Fibroblast of upper back skin (primary cell): ENCODE measurements around the gene FAM222A.
"Not testable (repeated sequence)": the region's sequence is repeated elsewhere in the genome, so short reads cannot be mapped to it uniquely, and the experiment has no call there.

Source experiments
- DNase-seq: peaks from one replicate; pipeline ENCODE4 v3.0.0-alpha.2; 2013

The FAM222A gene

DNA sequence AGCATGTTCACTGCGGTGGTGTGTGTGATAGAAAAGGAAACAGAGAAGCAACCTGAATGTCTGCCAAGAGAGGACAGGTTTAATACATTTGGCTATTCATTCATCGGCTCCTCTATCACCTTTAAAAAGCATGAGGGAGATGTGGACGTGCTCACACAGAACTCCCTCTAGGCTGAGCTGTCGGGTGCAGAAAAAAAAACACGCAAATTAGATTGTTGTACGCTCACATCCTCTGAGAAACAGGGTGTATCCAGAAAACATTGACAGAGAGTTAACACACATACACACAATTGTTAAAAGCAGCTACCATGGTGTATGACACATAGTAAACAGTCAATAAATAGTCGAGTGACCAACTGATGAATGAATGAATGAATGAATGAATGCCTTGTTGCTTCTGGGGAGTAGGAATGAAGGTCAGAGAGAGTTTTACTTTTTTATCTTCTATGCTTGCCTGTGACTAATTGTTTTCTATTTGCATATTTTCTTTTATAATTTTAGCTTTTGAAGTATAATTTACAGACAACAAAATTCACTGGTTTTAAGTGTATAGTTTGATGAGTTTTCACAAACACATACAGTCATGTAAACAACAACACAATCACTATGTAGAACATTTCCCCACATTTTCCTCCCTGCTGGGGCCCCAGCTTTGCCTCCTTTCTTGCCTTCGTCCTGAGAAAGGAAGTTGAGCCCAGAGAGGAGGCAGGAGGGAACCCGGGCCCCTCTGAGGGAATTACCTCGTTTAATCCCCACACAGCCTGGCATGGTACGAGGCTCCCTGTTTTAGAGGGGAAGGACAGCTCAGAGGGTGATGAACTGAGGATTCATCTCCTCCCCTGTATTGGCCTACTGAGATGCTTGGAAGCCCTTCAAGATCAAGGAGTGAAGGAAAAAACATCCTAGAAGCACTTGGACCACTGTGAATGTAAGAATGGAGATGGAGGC, 19.7 kb upstream of the FAM222A start:
- DNase-seq, result no peak

- not testable (repeated sequence) for DNase-seq
Measured at GRCh38 chr12:109694629-109695028, 19.0 kb upstream of the FAM222A start.

DNA sequence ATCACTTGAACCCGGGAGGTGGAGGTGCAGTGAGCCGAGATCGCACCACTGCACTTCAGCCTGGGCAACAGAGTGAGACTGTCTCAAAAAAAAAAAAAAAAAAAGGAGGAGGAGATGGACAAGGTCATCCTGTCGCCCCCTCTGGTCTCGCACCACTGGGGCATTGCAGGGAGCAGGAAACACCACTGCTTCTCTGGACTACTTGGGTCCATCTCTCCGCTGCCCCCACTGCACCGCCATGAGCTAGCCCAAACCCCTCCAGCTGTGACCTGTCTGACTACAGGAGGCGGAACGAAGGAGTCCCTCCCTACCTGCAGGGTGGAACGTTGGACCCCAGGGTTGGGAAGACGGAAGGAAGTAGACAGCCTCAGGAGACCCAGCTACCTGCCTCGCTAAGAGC, 18.2 kb upstream of the FAM222A start:
- DNase-seq, result no peak

GRCh38 chr12:109695961-109696461, 17.6 kb upstream of the FAM222A start:
- no peak for DNase-seq

GRCh38 chr12:109696485-109697269, 16.9 kb upstream of the FAM222A start:
- no peak for DNase-seq

DNA sequence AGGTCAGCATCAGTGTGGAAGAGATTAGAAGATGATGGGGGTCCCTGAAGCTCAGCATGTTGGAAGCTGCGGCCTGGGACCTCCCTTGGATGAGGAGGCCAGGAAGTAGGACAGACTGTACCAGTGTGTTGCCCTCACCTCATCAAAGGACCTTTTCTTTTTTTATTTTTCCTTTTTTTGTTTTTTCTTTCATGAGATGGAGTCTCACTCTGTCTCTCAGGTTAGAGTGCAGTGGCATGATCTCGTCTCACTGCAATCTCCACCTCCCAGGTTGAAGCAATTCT, 16.4 kb upstream of the FAM222A start:
- no peak for DNase-seq

DNA sequence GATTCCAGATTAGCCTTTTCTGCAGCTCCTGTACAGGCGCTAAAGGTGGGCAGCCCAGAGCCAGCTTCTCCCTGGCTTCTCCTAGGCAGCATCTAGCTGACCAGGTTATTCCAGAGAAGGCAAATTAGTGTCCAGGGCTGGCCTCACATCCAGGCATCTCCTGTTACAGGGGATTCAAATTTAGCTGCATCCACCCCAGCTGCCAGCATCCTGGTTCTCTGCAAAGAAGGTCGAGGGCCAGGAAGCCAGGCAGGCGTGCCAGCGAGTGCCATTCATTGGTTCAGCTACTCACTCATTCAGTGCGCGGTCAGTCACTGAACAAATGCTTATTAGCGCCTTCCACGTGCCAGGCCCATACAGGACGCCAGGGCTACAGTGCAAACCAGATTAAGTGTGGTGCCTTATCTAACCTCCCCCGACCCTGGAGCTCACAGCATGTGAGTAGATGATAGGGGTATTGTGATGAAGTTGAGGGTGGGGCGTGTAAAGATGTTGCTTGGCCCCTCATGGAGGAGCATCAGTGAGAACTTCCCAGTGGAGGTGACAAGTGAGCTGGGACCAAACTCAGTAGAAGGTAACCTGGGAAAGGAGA, 15.7 kb upstream of the FAM222A start:
- DNase-seq, result no peak

DNA sequence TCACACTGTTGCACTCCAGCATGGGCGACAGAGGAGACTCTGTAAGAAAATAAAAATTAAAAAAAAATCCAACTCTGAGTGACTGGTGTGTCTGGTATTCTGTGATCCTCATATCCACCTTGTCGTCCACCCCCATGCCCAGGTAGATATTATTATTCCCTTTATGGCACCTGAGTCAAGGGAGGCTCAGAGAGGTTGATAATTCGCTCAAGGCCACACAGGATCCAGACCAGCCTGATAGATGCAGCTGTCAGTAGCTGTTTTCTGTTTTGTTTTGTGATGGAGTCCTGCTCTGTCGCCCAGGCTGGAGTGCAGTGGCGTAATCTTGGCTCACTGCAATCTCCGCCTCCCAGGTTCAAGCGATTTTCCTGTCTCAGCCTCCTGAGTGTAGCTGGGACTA, 14.8 kb upstream of the FAM222A start:
- no peak for DNase-seq

DNA sequence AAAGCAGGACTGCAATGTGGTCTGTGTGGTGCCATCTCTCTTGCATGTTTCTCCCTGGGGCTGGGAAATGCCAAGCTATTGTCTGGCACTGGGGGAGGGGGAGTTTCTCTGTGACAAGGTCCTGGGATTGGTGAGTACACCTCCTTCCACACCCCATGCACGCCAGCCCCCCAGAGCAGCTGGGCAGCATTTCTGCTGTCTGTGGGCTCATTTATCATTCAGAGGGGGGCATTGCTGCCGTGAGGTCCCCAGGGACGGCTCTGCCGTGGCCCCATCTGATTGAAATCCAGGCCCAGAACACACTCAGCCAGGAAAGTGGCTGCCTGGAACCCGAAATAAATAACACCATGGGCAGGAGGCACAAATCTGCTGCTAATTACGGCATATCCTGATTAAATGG, 12.6 kb upstream of the FAM222A start:
- DNase-seq, result no peak

GRCh38 chr12:109702111-109702841, 11.3 kb upstream of the FAM222A start:
- DNase-seq, result no peak

DNA sequence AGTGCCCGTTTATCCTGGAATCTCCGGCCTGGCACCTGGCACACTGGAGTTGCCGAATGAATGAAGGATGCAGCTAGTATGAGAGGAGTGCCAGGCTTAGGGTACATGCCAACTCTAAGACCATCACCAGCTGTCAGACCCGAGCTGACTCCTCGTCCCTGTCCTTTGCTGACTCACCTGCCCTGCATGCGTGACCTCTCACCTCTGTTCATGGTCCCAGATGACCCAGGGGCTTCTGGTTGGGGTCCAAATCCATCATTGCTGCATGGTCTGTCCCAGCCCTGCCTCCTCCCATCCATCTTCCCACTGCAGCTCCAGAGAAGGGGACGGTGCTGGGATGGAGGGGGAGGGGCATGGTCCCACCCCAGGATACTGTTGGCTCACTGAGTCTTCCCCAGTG, 9.9 kb upstream of the FAM222A start:
- no peak for DNase-seq

GRCh38 chr12:109704371-109705098, 9.1 kb upstream of the FAM222A start:
- no peak for DNase-seq

DNA sequence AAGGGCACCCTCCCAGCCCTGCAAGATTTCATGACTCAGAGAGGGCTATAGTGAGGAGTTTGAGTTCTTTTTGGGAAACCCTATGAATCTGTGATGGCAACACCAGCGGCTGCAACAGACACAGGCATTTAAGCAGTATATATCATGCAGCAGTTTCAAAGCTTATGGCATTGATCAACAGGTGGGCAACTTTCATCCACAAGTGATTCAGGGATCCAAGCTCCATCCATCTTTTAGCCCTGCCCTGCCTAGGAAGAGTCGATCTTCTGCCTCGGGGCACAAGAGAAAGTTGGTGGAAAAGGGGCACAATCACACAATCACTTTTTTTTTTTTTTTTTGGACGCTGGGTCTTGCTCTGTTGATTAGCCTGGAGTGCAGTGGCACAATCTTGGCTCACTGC, 8.3 kb upstream of the FAM222A start:
- no peak for DNase-seq

DNA sequence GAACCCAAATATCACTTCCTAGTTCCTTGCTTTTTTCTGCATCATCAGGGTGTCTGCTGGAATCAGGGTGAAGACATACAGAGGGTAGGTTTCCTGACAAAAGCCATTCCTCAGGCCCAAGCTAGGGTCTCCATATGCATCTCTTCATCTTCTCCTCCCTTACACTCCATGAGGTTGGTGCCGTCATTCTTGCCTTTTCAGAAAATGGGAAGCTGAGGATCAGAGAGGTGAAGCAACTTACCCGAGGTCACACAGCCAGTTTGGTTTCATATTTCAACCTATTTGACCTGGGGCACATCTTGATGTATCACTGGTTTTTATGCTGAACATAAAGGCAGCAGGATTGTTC, 7.3 kb upstream of the FAM222A start:
- no peak for DNase-seq

- no peak for DNase-seq
Measured at GRCh38 chr12:109706747-109707469, 6.7 kb upstream of the FAM222A start.

GRCh38 chr12:109707470-109707821, 6.2 kb upstream of the FAM222A start:
- no peak for DNase-seq

GRCh38 chr12:109708939-109709338, 4.7 kb upstream of the FAM222A start:
- DNase-seq, result no peak

DNA sequence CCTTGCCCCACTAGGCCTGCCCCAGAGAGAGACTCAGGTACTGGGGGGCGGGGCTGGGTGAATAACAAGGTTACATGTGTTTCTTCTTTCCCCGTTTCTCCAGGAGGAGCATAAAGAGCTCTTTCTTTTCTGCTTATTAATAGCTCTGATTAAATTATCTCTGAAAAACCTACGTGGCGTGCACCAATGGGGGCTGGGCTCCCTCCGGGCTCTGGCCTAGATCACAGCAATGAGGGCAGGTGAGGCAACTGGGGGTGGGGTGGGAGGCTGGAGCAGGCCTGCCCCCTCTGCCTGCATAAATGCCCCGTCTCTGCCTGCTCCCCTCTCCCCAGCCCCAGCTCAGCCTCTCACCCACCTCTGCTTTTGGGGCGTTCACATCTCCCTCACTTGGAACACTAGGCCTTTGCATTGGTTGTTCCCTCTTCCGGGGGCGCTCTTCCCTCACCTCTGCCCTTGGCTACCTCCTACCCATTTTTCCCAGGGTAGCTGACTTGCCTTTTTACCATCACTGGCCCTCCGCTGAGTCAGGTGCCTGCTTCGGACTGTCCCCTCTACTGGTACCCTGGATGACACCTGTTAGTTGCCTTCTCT, 4.1 kb upstream of the FAM222A start:
- no peak for DNase-seq

DNA sequence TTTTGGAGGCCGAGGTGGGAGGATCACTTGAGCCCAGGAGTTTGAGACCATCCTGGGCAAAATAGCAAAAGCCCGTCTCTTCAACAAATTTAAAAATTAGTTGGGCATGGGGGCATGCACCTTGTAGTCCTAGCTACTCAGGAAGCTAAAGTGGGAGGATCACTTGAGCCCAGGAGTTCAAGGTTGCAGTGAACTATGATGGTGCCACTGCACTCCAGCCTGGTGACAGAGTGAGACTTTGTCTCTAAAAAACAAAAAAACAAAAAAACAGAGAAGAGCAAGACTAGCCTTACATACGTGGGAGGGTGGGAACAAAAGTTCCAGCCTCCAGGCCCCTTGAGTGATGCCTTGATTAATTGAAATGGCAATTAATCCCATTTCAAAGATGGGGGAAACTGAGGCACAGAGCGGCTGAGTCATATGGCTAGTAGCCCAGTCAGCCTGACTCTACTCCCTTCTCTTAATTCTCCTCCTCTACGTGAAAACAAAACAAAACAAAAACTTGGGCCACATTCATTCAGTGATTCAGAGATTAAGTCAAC, 3.3 kb upstream of the FAM222A start:
- DNase-seq, result no peak

- no peak for DNase-seq
Measured at GRCh38 chr12:109710747-109711595, 2.7 kb upstream of the FAM222A start.
